ENCODE measurements around the gene COX14.
"Not testable (repeated sequence)": the region's sequence is repeated elsewhere in the genome, so short reads cannot be mapped to it uniquely, and the experiment has no call there.

Gene COX14

GRCh38 chr12:50129290-50129689, 17.3 kb downstream of the COX14 start:
- Mint-ChIP-seq H3K4me3 (no peak overlapping the region), H3K27me3 (no peaks in the 10 kb centered on the region), H3K4me1 (ENCODE audit: low read depth in 2 of 2) (peaks cover 15 to 27% of the 10 kb centered on the region in 2 donors), H3K9me3 (no peaks in the 10 kb centered on the region), H3K27ac (no peak overlapping the region), H3K36me3 (ENCODE audit: insufficient read depth) (peaks cover 93% of the 10 kb centered on the region)
- DNase-seq (no peak), ATAC-seq (replicated peaks) (no peak)

GRCh38 chr12:50132505-50133135, 20.6 kb downstream of the COX14 start:
- no peak overlapping the region for H3K4me3 Mint-ChIP-seq
- no peaks in the 10 kb centered on the region for H3K27me3 Mint-ChIP-seq
- peaks cover 81% of the 10 kb centered on the region for H3K36me3 Mint-ChIP-seq (ENCODE audit: insufficient read depth)
- no peak for DNase-seq
- H3K4me1 Mint-ChIP-seq (ENCODE audit: low read depth in 2 of 2): peaks cover 12 to 14% of the 10 kb centered on the region in 2 donors
- no peaks in the 10 kb centered on the region for H3K9me3 Mint-ChIP-seq
- peak overlapping the region in 1 of 2 donors; percentile 65 for H3K27ac Mint-ChIP-seq
- peak; percentile 61 for ATAC-seq (replicated peaks)

- peaks cover 0 to 4% of the 10 kb centered on the region in 2 donors for H3K4me1 Mint-ChIP-seq (ENCODE audit: low read depth in 2 of 2)
- H3K36me3 Mint-ChIP-seq (ENCODE audit: insufficient read depth): peaks cover 43% of the 10 kb centered on the region
These were observed 31.0 kb downstream of the COX14 start for GRCh38 chr12:50142993-50143392.

GRCh38 chr12:50145439-50145838, 33.4 kb downstream of the COX14 start:
- no peaks in the 10 kb centered on the region for H3K9me3 Mint-ChIP-seq
- H3K36me3 Mint-ChIP-seq (ENCODE audit: insufficient read depth): peaks cover 36% of the 10 kb centered on the region
- DNase-seq: no peak
- peaks cover 0 to 15% of the 10 kb centered on the region in 2 donors for H3K4me1 Mint-ChIP-seq (ENCODE audit: low read depth in 2 of 2)
- no peak for ATAC-seq (replicated peaks)
- no peak overlapping the region for H3K4me3 Mint-ChIP-seq
- H3K27ac Mint-ChIP-seq: no peak overlapping the region
- no peaks in the 10 kb centered on the region for H3K27me3 Mint-ChIP-seq

More at GRCh38 chr12:50142993-50143392, 31.0 kb downstream of the COX14 start:
- Mint-ChIP-seq H3K9me3 (no peaks in the 10 kb centered on the region), H3K27me3 (no peaks in the 10 kb centered on the region), H3K4me3 (no peak overlapping the region), H3K27ac (peak overlapping the region in 1 of 2 donors; percentile 8)
- ATAC-seq (replicated peaks) (no peak), DNase-seq (no peak)

GRCh38 chr12:50147281-50147680, 35.2 kb downstream of the COX14 start:
- no peak for ATAC-seq (replicated peaks)
- no peak for DNase-seq
- no peaks in the 10 kb centered on the region for H3K9me3 Mint-ChIP-seq

GRCh38 chr12:50148011-50148410, 36.0 kb downstream of the COX14 start:
- not testable (repeated sequence) for DNase-seq; H3K9me3 Mint-ChIP-seq; H3K4me3 Mint-ChIP-seq; H3K27ac Mint-ChIP-seq; ATAC-seq (replicated peaks); H3K27me3 Mint-ChIP-seq
- H3K36me3 Mint-ChIP-seq (ENCODE audit: insufficient read depth): peaks cover 18% of the 10 kb centered on the region
- peaks cover 5 to 24% of the 10 kb centered on the region in 2 donors for H3K4me1 Mint-ChIP-seq (ENCODE audit: low read depth in 2 of 2)

More at GRCh38 chr12:50147281-50147680, 35.2 kb downstream of the COX14 start:
- Mint-ChIP-seq H3K27ac (no peak overlapping the region), H3K36me3 (ENCODE audit: insufficient read depth) (peaks cover 18% of the 10 kb centered on the region), H3K27me3 (no peaks in the 10 kb centered on the region), H3K4me3 (no peak overlapping the region), H3K4me1 (ENCODE audit: low read depth in 2 of 2) (peaks cover 5 to 24% of the 10 kb centered on the region in 2 donors)

- ATAC-seq (replicated peaks) (no peak), DNase-seq (no peak)
- H3K27ac Mint-ChIP-seq: peak overlapping the region in 1 of 2 donors; percentile 79
- H3K27me3 Mint-ChIP-seq: no peaks in the 10 kb centered on the region
- no peaks in the 10 kb centered on the region for H3K9me3 Mint-ChIP-seq
- H3K4me3 Mint-ChIP-seq: no peak overlapping the region
- H3K36me3 Mint-ChIP-seq (ENCODE audit: insufficient read depth): peaks cover 19% of the 10 kb centered on the region
- peaks cover 5 to 20% of the 10 kb centered on the region in 2 donors for H3K4me1 Mint-ChIP-seq (ENCODE audit: low read depth in 2 of 2)
These were observed 37.3 kb downstream of the COX14 start for GRCh38 chr12:50149311-50149710.

GRCh38 chr12:50151047-50151687, 39.1 kb downstream of the COX14 start:
- peaks cover 16% of the 10 kb centered on the region for H3K36me3 Mint-ChIP-seq (ENCODE audit: insufficient read depth)
- no peaks in the 10 kb centered on the region for H3K27me3 Mint-ChIP-seq
- H3K27ac Mint-ChIP-seq: peak overlapping the region; percentile 9 to 75
- no peak for DNase-seq
- H3K9me3 Mint-ChIP-seq: no peaks in the 10 kb centered on the region
- H3K4me3 Mint-ChIP-seq: no peak overlapping the region
- peaks cover 5 to 20% of the 10 kb centered on the region in 2 donors for H3K4me1 Mint-ChIP-seq (ENCODE audit: low read depth in 2 of 2)
- ATAC-seq (replicated peaks): no peak

- H3K4me3 Mint-ChIP-seq; H3K27ac Mint-ChIP-seq; H3K9me3 Mint-ChIP-seq; ATAC-seq (replicated peaks); DNase-seq; H3K27me3 Mint-ChIP-seq: not testable (repeated sequence)
- peaks cover 15% of the 10 kb centered on the region for H3K36me3 Mint-ChIP-seq (ENCODE audit: insufficient read depth)
- H3K4me1 Mint-ChIP-seq (ENCODE audit: low read depth in 2 of 2): peaks cover 12 to 27% of the 10 kb centered on the region in 2 donors
These were observed 42.9 kb downstream of the COX14 start for GRCh38 chr12:50154947-50155346.

- peaks cover 12 to 25% of the 10 kb centered on the region in 2 donors for H3K4me1 Mint-ChIP-seq (ENCODE audit: low read depth in 2 of 2)
- DNase-seq (no peak), ATAC-seq (replicated peaks) (no peak)
- H3K9me3 Mint-ChIP-seq: no peaks in the 10 kb centered on the region
- H3K27ac Mint-ChIP-seq: peak overlapping the region in 1 of 2 donors; percentile 38
- peaks cover 15% of the 10 kb centered on the region for H3K36me3 Mint-ChIP-seq (ENCODE audit: insufficient read depth)
- no peak overlapping the region for H3K4me3 Mint-ChIP-seq
- H3K27me3 Mint-ChIP-seq: no peaks in the 10 kb centered on the region
These were observed 44.6 kb downstream of the COX14 start for GRCh38 chr12:50156641-50157040.

GRCh38 chr12:50157259-50157658, 45.2 kb downstream of the COX14 start:
- Mint-ChIP-seq H3K4me1 (ENCODE audit: low read depth in 2 of 2) (peaks cover 12 to 25% of the 10 kb centered on the region in 2 donors), H3K36me3 (ENCODE audit: insufficient read depth) (peaks cover 15% of the 10 kb centered on the region), H3K9me3 (no peaks in the 10 kb centered on the region), H3K27me3 (no peaks in the 10 kb centered on the region), H3K4me3 (no peak overlapping the region), H3K27ac (peak overlapping the region; percentile 11 to 38)
- ATAC-seq (replicated peaks) (no peak), DNase-seq (no peak)

GRCh38 chr12:50160643-50161042, 48.6 kb downstream of the COX14 start:
- Mint-ChIP-seq H3K4me1 (ENCODE audit: low read depth in 2 of 2) (peaks cover 12 to 36% of the 10 kb centered on the region in 2 donors), H3K27ac (peak overlapping the region; percentile 64 to 71), H3K9me3 (no peaks in the 10 kb centered on the region), H3K4me3 (no peak overlapping the region), H3K36me3 (ENCODE audit: insufficient read depth) (peaks cover 10% of the 10 kb centered on the region), H3K27me3 (no peaks in the 10 kb centered on the region)
- DNase-seq (no peak), ATAC-seq (replicated peaks) (no peak)

- H3K27me3 Mint-ChIP-seq: no peaks in the 10 kb centered on the region
- no peak for ATAC-seq (replicated peaks)
- H3K9me3 Mint-ChIP-seq: no peaks in the 10 kb centered on the region
- H3K27ac Mint-ChIP-seq: peak overlapping the region in 1 of 2 donors; percentile 53
- peaks cover 15 to 47% of the 10 kb centered on the region in 2 donors for H3K4me1 Mint-ChIP-seq (ENCODE audit: low read depth in 2 of 2)
- no peak overlapping the region for H3K4me3 Mint-ChIP-seq
- DNase-seq: no peak
- H3K36me3 Mint-ChIP-seq (ENCODE audit: insufficient read depth): peaks cover 10% of the 10 kb centered on the region
These were observed 50.2 kb downstream of the COX14 start for GRCh38 chr12:50162230-50162629.

GRCh38 chr12:50164963-50165362, 52.9 kb downstream of the COX14 start:
- peaks cover 6% of the 10 kb centered on the region for H3K36me3 Mint-ChIP-seq (ENCODE audit: insufficient read depth)
- no peaks in the 10 kb centered on the region for H3K9me3 Mint-ChIP-seq
- peaks cover 12 to 46% of the 10 kb centered on the region in 2 donors for H3K4me1 Mint-ChIP-seq (ENCODE audit: low read depth in 2 of 2)
- no peak for DNase-seq
- no peaks in the 10 kb centered on the region for H3K27me3 Mint-ChIP-seq
- H3K27ac Mint-ChIP-seq: no peak overlapping the region
- peak overlapping the region; percentile 53 to 90 for H3K4me3 Mint-ChIP-seq
- ATAC-seq (replicated peaks): no peak

Measured in effector memory CD8-positive, alpha-beta T cell (primary cell).